HG03442 (cell line): ENCODE results near the gene MBD2.
A peak's percentile ranks its signal among the peaks of the same experiment; 100 is the strongest.

ENCODE experiments used
- ATAC-seq: cut with Tn5 transposase; IDR thresholded peaks from one replicate; pipeline ENCODE4 v1.9.1; 2021; ENCODE audit warnings: mild to moderate bottlenecking, moderate library complexity; ENCODE audit not compliant: unreplicated experiment

Gene MBD2

GRCh38 chr18:54203914-54204313 is 20.6 kb downstream of the MBD2 start:
- peak; percentile 72 for ATAC-seq

DNA sequence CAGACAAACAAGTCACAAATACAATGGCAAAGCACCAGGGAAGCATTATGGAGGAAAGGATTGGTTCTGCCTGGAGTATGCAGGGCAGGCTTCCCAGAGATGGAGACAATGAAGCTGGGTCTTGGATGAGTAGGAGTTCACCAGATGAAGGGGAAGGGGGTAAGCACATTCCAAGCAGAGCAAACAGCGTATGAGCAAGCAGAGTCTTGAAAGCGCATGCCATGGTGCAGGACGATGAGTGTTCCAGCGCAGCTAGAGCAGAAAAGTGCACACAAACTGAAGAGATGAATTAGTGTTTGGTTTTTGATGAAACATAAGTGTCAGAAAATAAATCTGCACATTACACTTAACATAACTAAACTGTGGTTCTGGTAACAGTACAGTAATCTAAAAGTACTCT is 21.6 kb downstream of the MBD2 start:
- no peak for ATAC-seq

GRCh38 chr18:54197747-54198411 is 26.6 kb downstream of the MBD2 start:
- ATAC-seq, result no peak

- no peak for ATAC-seq
These were observed 30.7 kb downstream of the MBD2 start for GRCh38 chr18:54193786-54194185.

- no peak for ATAC-seq
These were observed 31.6 kb downstream of the MBD2 start for GRCh38 chr18:54192900-54193299.

DNA sequence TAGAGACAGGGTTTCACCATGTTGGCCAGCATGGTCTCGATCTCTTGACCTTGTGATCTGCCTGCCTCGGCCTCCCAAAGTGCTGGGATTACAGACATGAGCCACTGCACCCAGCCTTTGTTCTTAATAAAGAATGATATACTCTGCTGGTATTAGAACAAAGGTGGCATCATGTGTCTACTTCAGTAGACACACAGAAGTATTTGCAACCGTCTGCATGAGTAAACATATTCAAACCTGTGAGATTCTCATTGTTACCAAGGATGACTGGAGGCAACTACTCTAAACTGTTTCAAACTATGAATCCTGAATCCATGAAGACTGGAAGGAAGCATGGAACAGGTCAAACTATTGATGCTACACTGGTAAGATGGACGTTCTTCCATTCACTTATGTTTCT is 32.1 kb downstream of the MBD2 start:
- no peak for ATAC-seq

GRCh38 chr18:54191352-54191751 is 33.1 kb downstream of the MBD2 start:
- ATAC-seq, result no peak

- ATAC-seq, result no peak
These were observed 37.1 kb downstream of the MBD2 start for GRCh38 chr18:54187372-54187771.

DNA sequence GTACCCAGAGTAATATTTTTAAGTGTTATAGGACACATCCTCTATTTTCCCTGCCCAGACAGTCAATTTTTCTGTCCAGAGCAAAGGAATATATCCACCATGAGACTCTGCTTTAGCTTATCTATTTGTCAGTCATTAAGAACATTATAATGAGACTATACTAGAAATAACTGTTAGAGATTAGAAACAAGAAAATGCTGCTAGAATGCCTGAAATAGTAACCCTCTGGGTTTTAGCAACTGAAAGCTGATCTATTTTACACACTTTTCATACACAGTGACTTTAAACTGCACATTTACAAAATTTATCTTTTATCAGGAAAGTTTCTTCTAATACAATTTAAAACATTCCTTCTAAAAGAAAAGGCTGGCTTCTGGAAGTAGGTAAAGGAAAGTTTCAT is 39.6 kb downstream of the MBD2 start:
- no peak for ATAC-seq

- no peak for ATAC-seq
These were observed 41.1 kb downstream of the MBD2 start for GRCh38 chr18:54183390-54183789.

DNA sequence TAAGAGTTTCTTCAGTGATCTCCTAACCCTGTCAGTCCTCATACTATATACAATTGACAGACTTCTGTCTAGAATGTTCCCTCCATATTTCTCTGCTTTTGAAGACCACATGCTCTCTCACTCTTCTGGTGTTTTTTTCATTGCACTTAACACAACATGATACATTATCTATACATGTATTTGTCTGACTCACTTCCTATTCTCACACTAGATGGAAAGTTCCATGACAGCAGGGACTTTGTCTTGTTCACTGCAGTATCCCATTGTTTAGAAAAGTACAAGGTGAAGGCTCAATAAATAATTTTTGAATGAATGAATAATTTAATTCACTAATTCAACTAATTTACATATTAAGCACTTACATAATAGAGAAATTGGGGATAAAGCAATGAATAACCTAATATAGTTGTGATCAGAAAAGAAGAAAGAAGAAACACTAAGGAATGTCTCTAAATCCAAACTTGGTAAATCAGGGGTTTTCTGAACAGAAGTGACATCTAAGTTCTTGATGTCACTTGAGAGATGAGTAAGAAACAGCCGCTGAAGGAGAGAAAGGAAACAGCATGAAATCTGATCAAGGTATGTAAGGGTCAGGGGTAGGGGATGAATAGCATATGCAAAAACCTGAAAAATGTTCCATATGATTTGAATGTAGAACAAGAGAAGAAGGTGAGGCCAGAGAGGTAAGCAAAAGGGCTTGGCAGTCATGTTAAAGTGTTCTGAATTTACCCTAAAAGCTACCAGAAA is 42.4 kb downstream of the MBD2 start:
- ATAC-seq, result peak; percentile 72

DNA sequence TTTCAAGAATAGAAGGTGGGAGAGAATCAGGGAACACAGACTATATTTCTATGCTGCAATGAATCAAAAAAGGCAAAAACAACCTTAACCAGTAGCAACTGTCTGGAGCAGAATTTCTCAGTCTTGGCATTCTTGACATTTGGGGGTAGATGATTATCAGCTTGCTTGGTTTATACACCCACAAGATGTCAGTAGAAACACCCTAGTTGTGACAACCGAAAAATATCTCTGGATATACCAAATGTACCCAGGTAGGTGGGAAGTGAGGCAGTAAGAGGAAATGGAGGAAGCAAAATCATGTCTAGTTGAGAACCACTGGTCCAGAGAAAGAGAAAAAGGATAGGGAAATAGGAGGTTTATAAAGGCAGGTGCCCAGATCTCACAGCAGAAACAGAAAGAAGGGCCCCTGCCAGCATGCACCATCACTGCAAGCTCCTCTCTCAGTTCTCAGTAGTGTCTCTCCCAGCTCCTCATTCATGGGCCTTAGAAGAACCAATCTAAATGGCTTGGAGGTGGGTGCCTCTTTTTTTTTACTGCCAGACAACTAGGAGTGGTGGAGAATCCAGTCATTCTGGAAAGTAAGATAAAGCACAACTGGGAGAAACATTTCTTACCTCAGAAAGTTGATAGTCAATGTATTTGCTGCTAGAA is 50.4 kb downstream of the MBD2 start:
- peak; percentile 53 for ATAC-seq

DNA sequence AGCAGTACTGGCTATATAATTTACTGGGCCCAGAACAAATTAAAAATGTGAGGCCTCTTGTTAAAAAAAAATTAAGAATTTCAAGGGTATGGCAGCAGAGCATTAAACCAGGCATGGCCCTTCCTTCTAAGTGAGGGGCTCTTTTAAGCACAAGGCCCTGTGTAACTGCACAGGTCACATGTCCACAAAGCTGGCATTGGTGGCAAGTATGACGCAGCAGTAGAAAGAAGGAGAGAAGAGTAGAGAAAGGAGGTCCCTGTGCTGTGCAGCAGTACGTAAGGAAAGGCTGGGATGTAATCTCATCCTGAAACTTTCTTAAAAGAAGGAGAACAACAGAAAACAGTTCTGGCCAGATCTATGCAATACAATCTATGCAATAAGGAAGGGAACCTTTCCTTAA is 51.2 kb downstream of the MBD2 start:
- ATAC-seq, result no peak

DNA sequence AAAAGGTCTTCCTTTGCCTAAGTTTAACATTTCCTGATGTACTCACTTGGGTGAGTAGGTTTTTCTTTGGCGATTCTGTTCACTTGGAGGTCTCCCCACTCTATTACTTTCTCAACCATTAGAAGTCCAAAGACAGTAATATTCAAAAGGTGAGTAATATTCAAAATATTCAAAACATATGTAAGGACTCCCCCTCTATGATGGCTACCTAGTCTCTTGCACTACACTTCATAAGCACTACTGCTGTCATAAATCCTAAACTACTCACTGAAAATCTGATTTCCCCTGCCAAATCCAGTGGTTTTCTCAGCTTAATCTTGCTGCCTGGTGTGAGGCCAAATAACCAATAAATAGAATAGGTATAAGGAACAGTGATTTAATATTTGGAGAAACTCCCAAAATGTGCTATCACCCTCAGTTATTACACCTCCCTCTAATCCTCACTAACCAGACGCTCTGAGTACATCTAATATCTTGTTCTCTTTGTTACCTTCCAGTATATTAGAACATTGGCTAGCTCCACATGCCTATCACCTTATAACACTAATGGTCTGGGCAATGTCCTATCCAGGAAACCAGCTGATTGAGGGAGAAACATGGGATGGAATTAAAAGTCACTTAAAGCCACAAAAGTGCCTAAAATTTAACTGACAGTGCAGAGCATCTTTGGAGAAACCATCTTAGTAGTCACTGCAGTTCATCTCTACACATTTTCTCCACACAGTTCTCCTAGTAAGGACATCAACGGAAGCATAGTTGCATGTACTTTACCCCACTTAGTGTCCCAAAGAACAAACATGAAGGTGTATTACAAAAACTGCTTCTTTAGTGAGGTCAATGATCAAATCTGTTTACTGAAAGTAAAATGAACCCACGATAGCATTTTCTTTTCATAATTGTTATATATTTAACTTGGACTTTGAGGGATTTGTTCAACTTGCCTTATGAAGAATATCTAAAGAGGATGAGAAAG is 54.8 kb downstream of the MBD2 start:
- ATAC-seq, result no peak

DNA sequence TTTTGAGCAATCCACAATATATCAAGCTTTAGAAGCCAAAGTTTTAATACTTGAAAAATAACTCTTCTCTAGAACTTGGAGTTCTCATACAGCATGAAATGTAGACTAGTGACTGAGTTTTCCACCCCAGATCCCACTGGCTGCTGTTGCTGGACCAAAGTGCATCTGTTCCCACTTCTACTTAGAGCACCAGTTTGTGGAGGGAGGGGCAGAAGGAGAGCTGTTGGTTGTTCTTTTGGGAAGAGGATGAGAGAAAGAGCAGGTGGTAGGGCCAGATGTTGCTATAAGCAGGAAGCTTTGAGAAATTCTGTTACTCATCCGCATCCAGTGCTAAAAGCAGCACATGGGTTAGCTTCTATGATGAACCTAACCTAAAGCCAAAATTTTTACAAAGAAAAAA is 59.0 kb downstream of the MBD2 start:
- no peak for ATAC-seq

DNA sequence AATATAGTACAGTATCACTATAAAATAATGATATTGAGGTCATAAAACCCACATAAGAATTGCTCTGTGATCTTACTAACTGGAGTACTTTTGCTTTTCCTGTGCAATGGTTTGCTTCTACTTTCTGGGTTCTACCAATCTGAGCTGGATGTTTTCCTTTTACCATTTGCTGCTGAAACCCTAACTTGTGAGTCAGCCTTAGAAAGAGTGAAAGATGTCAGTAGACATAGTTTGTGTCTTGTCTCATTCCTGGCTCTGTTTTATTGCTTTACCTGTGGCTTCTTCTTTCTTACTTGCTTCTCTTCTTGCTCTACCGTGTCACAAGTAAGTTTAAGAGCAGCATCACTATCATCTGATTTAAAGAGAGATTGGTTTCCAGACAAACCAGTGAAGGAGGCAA is 61.0 kb downstream of the MBD2 start:
- ATAC-seq, result no peak

GRCh38 chr18:54162431-54162830 is 62.0 kb downstream of the MBD2 start:
- ATAC-seq, result no peak

DNA sequence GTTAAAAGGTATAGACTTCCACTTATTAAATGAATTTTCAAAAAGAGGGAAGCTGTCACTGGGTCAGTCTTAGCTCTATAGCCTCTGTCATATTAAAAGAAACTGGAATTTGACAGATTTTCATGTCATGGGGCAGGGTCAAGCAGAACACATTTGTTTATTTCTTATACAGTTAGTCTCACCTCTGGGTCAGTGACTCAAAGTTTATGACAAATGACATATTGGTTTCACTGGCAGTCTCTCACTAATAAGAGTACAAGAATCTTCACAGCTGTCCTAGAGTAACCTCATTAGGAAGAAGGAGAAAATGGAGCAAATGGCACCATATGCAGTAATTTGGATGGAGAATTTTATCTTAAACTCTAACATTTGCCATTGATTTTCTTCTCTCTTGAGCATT is 63.2 kb downstream of the MBD2 start:
- ATAC-seq, result no peak

DNA sequence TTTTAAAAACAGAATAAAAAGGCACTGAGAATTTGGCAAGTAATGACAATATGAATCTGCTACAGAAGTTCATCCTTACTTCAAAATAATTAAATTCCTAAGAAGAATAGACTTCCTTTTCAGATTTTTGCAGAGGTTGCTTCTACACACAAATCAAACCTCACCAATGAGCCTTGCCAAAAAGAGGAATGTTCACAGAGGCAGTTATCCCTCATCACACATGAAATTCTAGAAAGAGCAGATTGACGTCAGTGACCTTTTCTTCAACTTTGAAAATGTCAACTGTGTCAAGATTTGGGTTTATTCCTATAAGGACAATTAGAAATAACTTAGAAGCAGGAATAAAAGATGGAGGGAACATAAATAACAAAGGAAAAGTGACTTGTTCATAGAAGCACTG is 64.6 kb downstream of the MBD2 start:
- no peak for ATAC-seq

- no peak for ATAC-seq
These were observed 66.7 kb downstream of the MBD2 start for GRCh38 chr18:54157646-54158385.
